NCI-H146 treated with DMSO at 0.1 percent for 48 hours (cell line): ENCODE data around the gene ZBTB38.

Experiments used
- DNase-seq: peaks from one replicate; lab custom pipeline; 2025; ENCODE audit not compliant: unreplicated experiment; lab: John Stamatoyannopoulos, UW

ZBTB38 gene

DNA sequence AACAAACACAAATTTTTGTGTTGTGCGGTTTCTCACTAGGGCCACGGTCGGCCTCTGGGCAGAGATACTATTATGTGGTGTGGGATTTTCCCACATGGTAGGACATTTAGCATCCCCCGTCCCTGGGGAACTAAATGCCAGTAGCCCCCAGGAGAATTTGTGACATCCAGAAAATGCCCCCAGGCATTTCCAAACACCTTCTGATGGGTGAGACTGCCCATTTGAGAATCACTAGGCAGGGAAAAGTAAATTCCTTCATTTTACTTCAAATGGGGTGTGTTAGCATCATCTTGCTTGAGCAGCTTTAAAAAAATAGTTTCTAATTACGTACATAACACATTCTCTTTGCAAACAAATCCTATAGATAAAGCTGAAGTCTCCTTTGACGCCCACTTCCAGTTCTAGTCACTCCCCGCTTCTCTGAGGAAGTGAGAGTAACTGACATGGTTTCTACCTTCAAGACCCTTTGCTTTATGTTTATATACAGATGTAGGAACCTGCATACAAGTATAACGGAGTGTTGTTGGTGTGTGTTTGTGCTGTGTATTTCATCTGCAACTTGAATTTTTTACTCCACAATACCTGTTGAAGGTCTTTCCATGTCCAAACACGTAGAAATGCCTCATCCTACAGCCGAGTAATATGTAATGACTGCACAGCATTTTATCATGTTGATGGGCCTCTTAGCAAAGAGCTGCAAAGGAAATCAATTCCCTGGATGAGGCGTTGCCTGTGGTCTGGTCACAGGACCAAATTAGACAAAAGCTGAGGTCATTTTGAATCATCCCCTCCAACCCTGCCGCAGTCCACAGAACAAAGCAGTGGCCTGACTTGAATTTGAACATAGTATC, 31.4 kb upstream of the ZBTB38 start:
- DNase-seq: peak; percentile 74

DNA sequence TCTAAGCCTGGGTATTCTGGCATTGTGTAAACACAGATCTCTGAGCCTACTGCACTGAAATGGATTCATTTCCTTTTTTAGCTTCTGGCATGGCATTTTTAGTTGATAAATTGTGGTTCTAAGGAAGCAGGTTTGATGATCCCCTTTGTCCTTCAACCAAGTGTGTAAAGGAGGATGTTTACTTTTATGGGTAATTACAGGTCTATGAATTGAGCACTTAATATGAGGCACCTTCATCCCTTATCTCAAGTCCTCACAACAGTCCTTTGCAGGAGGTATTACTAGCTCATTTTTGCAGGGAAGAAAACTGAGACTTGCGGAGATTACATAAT, 30.8 kb upstream of the ZBTB38 start:
- peak; percentile 98 for DNase-seq

DNA sequence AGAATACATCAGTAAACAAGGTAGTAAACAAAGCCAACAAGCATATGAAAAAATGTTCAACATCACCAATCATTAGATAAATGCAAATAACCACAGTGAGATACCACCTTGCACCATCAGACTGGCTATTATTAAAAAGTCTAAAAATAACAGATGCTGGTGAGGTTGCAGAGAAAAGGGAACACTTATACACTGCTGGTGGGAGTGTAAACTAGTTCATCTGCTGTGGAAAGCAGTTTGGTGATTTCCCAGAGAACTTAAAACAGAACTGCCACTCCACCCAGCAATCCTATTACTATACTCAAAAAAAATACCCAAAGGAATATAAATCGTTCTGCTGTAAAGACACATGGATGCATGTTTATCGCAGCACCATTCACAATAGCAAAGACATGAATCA, 30.3 kb upstream of the ZBTB38 start:
- no peak for DNase-seq

DNA sequence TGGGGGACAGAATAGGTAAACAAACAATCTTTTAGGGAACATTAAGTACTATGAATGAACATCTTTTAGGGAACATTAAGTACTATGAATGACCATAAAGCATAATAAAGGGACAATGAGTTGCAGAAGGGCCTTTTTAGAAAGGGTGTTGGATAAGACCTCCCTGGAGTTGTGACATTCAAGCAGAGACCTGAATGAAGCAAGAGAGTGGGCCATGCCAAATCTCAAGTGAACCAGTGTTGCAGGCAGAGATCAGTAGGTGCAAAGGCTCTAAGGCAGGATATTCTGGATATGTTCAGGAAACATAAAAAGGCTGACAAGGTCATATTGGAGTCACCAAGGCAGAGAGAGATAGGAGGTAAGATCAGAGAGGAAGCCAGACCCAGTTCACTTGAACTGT, 29.4 kb upstream of the ZBTB38 start:
- DNase-seq: no peak

DNA sequence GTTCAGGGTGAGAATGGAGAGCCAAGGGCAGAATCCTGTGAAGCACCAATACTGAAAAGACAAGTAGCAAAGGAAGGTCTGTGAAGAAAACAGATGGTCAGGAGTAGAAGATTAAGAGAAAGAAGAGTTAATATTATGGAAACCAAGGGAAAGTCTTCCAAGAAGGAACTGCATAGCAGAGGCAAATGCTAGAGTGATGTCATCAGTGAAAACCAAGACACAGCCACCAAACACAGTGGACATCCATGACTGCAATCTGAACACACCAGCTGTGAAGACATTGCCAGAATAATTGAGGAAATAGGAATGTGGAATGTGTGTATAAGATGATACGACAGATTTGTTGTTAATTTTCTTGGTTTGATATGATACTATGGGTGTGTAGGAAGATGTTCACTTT, 26.8 kb upstream of the ZBTB38 start:
- no peak for DNase-seq

DNA sequence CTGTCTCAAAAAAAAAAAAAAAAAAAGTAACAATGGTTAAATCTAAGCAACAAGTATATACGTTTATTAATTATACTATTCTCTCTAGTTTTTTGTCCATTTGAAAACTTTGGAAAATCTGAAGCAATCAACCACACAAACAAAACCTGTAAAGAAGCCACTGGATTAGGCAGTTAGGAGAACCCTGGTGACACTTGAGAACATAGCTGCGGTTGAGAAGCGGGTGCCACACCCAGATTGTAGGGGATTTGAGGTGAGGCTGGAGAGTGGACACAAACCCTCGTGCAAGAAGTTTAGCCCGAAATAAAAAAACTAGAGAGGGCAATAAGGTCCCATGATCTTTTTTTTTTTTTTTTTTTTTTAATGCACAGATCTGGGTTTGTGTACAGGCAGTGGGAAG, 25.9 kb upstream of the ZBTB38 start:
- no peak for DNase-seq

DNA sequence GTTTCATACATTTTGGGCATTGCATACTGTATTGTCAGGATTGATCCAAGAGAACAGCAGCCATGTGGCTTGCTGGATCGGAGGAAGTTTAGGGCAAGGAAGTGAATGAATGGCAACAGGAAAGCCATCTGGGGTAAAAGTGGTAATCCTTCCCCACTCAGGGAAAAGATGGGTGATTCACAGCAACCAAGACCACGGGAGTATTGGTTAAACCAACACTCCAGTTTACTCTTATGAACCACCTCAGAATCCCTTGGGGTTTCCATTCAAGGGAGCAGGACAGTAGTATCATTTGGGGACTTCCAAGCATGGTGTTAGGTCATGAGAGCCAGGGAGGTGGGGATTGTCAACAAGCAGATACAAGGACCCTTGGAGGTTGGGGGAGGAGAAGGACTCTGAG, 25.2 kb upstream of the ZBTB38 start:
- DNase-seq: peak; percentile 64

DNA sequence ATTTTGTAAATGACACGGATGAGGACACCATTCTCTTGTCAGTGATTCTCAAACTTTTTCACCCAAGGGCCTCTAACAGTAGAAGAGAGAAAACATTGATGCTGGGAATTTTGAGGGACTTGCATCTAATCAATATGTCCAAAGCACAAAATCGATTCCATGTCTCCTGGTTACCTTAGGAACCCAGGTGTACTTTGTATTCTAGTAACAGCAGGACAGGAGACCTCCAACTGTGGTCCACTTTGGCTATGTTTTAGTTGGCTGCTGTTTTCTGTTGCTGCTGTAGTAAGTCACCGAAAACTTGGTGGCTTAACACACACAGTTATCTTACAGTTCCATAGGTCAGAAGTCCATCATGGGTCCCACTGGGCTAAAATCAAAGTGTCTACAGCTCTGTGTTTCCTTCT, 24.4 kb upstream of the ZBTB38 start:
- peak; percentile 87 for DNase-seq

DNA sequence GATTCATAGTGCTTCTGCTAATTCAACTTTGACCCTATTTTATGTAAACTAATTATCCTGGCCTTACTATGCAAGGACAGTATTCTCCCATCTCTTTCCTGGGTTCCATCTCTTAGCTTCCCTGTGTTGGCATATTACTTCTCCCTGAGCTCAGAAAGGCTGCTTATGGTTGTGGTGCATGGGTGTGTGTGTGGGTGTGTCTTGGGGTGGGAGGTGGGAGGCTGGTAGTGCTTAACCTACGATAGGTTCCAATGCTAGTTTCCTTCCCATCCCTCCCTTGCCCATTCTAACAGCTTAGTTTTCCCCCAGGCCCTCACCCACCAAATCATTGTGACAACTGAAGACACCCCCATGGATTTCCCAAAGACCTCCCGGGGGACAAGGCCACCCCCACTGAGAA, 22.8 kb upstream of the ZBTB38 start:
- DNase-seq: no peak

DNA sequence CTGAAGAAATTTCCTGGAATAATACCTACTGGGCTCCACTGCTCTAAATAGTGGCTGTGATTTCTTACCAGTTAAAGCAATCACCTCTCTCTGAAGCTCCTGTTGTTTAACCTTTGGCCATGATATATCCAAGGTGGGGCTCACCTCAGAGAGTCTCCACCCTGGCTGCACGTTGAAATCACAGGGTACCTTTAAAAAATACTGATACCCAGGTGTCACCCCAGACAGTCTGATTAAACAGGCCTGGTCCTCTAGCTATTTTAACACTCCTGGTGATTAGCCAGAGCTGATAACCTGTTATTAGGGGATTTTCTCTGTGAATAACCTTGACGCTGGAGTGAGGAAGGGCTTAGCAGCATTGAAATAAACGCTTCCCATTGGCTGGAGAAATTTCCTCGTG, 22.3 kb upstream of the ZBTB38 start:
- DNase-seq: peak; percentile 37

DNA sequence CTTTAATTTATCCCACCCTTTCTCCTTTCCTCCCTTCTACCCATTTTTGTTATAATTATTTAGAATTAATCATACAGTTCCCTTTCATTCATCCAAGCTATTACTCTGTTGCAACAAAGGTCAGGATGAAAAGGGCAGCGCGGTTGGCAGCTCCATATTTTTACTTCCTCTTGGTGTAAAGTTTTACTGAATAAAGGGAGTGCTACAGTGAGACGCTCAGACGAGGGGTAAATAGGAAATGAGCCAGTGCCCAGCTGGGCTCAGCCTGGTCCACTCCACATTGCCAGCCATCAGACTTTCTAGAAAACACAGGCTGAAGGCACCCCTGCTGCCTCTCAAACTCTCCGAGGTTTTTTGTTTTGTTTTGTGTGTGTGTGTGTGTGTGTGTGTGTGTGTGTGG, 21.9 kb upstream of the ZBTB38 start:
- DNase-seq: no peak

DNA sequence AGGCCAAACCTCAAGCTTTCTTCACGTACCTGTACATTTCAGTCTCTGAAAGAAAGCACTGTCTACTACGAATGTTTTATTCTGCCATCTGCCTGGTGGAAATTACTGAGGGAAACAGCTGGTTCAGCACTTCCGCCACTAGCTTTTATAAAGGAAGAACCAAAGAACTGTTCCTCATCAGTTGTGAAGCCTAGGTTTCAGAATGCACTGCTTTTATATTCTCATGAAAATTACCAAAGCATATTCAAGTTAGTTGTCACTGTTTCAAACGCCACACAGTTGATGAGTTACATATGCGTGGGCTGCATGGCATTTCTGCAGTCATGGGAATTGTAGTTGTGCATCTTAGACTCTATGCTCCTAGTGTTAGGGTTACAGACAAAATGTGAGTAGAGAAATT, 21.5 kb upstream of the ZBTB38 start:
- DNase-seq: no peak

DNA sequence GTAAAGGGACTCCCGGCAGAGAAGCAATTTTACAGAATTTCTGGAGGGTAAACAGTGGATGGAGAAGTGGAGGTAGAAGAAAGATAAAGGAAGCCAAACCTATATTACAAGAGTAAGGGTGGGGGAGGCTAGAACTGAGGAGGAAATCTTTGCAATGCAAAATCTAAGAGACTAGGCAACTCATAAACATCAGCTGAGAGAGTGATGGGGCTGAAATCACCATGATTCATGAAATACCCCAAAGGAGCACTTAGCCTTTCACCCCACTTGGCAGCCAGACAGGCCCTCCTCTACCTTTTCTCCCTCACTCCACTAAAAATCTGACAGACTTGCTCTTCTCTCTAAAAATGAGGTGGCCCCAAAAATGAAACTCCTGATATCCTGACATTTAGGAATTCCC, 19.5 kb upstream of the ZBTB38 start:
- DNase-seq: no peak

DNA sequence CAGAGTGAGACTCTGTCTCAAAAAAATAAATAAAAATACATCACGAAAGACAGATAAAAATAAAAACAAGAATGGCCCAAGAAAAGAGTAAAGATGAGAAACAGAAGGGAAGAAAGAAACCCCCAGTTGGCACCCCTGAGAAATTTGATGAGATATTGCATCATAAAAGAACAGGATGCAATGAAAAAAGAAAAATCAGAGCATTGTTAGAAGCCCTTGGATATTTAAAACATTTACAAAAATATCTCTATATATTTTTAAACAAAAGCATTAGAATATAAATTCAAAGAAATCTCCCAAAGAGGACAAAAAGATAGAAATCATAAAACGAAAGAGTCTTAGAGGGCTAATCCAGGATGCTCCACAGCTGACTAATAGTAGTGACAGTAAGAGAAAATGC, 18.6 kb upstream of the ZBTB38 start:
- DNase-seq: no peak

DNA sequence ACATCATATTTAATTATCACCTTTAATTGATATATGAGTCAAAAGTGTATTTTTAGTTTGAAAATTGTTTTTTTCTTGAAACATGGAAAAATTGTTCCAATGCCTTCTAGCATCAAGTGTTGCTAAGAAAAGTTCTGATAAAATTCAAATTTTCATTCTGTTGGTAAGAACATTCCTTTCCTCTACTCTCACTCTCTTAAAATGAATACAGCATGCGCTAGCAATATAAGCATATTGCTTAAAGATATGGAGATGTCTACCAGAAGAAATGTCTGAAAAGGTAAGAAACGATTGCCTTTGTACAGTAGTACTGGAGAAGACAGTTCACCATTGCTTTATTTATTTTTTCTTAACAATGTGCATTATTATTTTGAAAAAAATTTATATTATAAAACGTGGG, 17.6 kb upstream of the ZBTB38 start:
- DNase-seq: no peak

DNA sequence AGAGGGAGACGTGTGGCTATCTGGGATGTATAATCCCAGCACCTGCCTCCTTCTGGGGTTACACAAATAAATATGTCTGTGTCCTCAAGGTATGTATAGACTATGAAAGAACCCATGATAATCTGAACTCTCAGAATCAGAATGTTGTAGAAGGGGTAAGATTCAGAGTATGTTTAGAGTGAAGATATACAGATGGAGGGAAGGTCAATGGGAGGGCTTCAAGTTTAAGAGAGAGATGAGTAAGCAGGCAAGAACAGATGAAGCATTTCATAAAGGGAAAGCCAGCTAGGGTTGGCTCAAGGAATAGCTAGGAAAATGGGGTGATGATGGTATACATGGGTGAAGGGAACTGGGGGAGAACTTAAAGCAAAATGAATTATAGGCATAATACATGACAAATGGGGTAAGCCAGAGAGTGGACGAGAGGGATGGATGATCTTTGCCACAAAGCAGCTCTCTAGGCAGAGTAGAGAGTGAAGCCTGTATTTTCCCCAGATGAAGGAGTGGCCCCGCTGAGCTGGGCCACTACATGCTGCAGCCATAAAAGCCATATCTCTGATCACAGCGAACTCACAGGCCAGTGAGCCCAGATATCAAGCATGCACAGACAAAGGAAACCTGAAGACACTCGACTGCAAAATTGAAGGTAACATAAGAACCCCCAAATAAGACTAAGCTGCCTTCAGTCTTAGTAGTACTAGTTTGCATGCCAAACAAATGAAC, 15.9 kb upstream of the ZBTB38 start:
- no peak for DNase-seq

DNA sequence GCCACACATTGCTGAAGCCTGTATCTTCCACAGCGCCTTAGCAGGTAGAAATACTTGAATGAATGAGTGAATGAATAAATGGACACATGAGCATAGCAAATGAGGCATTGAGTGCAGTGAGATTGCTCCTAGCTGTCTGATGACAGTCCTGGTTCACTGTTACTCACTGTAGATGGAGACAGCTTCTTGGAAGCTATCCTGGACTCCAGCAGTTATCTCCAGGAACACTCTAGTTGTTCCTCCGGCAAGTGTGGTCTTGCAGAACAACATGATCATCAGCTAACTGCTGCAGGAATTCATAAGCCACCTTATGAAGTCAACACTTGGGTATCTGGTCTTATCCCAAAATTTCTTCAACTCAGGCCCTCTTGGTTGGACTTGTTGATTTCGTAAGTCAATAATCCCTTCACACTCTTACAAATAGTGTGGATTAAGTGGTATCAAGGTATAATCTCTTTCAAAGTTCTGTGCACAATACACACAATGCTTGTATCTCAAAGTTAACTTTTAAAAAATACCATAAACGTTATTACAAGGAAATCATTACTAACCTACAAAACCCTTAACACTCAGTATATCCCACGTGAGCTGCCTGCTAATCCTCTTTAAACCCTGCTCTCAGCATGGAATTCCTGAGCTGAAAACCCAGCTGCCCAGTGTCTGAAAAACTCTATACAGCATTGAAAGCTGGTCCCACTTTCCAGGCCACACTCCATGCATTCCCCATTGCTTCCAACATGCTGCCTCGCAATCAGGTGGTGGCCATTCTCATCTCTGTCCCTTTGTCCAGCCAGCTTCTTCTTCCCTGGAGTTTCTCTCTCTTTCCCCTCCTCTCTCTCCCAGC, 14.4 kb upstream of the ZBTB38 start:
- no peak for DNase-seq

DNA sequence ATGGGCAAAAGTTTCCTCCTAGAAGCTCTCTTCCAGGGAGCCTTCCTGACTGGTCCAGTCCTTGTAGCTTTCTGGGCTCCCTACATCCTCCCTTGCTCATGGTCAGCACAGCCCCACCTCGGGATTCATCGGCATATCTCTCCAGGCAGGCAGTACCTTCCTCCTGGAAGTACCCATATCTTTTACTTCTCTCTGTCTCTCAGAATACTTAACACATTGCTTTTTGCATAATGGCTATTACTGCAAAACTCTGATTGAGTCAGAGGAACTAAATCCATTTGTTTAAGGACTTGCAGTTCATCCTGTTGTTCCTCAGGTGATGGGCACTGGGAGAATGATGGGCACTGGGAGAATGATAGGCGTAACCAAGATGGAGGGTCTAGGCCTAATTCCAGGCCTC, 13.8 kb upstream of the ZBTB38 start:
- DNase-seq: no peak

DNA sequence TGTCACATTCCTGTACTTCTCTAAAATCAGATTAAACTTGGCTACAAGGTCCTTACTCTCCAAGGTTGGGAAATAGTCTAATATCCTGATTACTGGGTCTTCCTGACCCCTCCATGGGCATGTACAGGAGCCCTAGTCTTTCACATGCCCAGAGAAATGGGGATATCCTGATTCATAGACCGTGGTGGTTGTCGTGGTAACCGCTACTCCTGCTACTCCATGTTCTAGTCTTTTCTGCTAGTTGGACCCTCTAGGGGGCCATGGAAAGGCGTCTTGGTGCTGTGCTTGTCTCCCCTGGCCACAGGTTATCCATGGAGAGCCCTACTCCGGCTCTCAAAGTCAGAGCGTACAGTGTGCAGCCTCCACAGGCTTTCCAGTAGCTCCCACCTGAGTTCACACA, 13.1 kb upstream of the ZBTB38 start:
- DNase-seq: no peak

DNA sequence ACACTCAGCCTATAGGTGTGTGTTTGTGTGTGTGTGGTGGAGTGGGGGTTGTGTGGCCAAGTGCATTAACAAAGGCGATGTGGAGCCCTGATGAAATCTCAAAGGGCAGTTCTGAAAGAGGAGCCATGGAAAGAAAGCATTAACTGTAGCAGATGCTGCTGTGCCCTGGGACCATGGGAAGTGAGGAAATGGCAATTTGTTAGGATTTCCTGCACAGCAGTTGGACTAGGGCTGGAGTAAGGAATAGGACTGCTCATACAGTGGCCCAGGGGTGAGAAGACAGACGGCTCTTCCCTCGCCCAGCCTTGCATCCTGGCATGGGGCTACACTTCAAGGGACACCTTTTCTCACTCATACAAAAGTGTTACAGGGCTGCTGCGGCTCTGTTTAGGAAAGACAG, 12.3 kb upstream of the ZBTB38 start:
- no peak for DNase-seq

DNA sequence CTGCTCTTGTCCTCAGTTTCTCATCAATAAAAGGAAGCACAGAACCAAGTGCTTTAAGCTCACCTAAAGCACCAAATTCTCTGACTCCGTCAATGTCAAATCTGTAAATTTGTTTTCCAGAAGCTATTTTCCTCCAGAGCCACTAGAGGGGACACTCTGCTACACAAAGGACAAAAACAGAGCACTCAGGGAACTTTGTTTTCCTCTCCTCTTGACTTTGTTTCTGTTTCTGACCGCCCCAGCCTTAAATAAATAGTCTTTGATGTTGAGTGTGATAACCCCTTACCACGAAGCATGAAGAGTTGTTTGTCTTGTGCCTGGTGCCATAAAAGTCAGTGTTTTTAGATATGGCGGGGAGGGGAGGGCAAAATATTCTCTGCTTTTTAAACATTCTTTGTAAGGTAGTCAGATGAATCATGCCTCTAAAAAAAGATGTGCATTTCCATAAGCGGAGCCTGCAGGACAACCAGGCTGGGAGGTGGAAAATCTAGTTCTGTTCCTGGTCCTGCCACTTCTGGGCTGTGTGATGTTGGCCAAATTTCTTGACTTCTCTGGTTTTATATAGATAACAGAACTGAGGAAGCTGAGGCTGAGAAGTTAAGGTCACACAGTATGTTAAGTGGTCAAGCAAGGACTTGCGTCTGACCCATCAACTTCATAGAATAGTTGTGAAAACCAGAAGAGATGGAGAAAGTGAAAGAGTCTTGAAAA, 7.3 kb upstream of the ZBTB38 start:
- DNase-seq: peak; percentile 89
